NCI-H2227 treated with DMSO at 0.1 percent for 48 hours (cell line): Measurements from ENCODE around the gene DENND1A.
A peak's percentile ranks its signal among the peaks of the same experiment; 100 is the strongest.
"Not testable (repeated sequence)": the region's sequence is repeated elsewhere in the genome, so short reads cannot be mapped to it uniquely, and the experiment has no call there.

Experiments used
- DNase-seq: peaks from one replicate; lab custom pipeline; 2025; lab: John Stamatoyannopoulos, UW

Gene DENND1A

DNA sequence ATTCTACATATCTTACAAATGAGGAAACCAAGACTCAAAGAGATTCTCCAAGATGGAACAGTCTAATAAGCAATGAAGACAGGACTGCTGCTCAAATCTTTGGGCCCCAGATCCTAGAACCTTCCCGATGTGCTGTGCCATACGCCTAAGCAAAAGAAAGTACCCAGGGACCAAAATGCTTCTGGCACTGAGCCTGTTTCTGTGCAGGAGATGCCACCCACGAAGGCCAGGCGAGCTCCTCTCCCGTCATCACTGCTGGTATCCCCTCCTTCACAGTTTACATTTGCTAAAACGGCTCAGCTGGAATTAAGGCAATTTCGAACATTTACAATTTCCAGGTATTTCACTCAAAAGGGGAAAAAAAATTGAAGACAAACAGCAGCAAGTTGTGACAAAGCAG lies 277.5 kb downstream of the DENND1A start:
- no peak for DNase-seq

GRCh38 chr9:123651871-123652270 lies 278.1 kb downstream of the DENND1A start:
- DNase-seq, result no peak

DNA sequence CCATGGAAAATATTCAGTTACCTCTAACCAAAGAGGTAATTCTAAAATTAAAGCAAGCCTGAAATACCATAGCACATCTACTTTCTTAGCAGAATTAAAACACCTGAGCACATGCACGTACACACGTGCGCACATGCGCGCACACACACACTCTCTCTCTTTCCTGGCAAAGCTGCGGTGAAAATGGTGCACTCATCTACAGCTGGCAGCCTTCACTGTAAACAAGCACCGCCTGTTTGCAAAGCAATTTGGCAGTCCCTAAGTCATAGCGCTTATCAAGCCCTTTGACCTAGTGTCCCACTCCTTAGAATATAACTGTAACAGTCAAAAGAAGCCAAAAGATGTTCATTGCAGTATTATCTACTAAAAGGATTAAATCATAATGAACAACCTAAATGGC lies 278.7 kb downstream of the DENND1A start:
- DNase-seq, result no peak

- DNase-seq, result no peak
Measured at GRCh38 chr9:123649909-123650308, 280.0 kb downstream of the DENND1A start.

- no peak for DNase-seq
Measured at GRCh38 chr9:123647145-123647544, 282.8 kb downstream of the DENND1A start.

- DNase-seq, result no peak
Measured at GRCh38 chr9:123645762-123646161, 284.2 kb downstream of the DENND1A start.

DNA sequence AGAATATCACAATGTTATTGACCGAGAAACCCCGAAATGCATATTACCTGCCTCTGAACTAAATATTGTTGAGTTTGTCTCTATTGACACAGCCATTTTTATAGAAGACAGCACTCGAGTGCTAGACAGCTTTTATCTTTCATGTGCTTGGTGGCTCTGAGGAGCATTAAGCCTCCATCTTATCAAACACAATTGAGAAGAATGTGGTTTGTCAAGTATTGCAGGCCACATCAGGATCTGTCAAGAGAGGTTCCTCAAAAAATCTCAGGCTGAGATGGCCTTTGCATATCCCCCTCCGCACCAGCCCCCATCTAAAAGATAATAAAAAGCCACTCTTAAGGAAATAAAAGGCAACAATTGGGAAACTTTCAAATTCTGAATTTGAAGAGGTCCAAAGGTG lies 284.8 kb downstream of the DENND1A start:
- no peak for DNase-seq

GRCh38 chr9:123643518-123643917 lies 286.4 kb downstream of the DENND1A start:
- no peak for DNase-seq

- DNase-seq, result peak; percentile 70
Measured at GRCh38 chr9:123642291-123643278, 287.3 kb downstream of the DENND1A start.

GRCh38 chr9:123640792-123641222 lies 289.1 kb downstream of the DENND1A start:
- DNase-seq, result no peak

DNA sequence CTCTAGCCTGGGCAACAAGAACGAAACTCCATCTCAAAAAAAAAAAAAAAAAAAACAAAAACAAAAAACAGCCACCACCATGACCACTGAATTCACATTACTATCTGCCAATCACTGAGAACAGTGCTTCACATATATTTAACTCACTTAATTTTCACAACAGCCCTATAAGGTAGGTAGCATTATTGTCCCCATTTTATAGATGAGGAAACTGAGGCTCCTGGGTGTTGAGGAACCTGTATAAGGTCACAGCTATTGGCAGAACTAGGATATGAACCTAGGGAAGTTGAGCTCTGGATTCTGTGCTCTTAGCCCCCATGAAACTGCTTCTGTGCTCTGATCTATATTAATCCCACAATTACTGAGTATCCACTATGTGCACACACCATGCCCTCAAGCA lies 290.2 kb downstream of the DENND1A start:
- no peak for DNase-seq

- no peak for DNase-seq
Measured at GRCh38 chr9:123637945-123638634, 291.8 kb downstream of the DENND1A start.

DNA sequence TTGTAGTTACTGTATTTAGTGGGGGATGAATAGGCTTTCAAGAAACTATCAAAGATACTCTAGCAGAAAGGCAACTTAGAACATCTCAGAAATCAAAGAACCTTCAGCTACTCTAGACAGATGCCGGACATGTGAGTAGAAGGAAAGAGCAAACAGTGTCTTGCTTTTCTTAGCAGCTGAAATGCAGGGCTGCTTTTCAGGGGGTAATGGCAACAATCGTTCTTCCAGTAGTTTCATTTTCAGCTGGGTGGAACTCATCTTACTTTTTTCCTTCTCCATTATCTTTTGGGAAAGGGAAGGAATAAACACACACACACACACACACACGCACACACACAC lies 292.4 kb downstream of the DENND1A start:
- peak; percentile 13 for DNase-seq

DNA sequence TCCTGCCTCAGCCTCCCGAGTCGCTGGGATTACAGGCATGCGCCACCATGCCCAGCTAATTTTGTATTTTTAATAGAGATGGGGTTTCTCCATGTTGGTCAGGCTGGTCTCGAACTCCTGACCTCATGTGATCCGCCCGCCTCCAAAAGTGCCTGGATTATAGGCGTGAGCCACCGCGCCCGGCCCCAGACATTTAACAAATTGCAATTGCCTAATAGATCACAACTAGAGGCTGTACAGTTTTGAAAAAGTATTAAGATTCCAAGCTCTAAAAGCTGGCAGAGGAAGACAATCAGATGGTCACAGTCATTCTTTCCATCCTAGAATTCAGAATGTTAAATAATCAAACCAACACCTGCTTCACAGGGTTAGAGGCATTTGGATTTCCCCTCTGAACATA lies 293.1 kb downstream of the DENND1A start:
- not testable (repeated sequence) for DNase-seq

GRCh38 chr9:123631862-123632261 lies 298.1 kb downstream of the DENND1A start:
- no peak for DNase-seq

DNA sequence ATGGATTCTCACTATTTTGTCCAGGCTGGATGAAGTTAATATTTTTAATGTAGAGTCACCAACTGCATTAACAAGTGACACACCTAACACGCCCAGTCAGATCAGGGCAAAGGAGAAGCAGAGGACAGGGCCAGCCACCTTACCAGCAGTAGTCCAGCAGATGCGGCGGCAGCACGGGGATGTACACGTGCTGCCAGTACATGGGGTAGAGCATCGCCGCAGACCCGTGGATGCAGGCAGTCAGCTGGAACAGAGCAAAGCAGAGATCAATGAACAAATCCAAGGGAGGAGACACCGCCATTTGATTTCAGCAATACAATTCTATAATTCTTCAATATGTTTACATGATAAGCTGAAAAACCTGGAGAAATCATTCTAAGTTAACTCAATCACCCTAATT lies 299.7 kb downstream of the DENND1A start:
- no peak for DNase-seq

GRCh38 chr9:123629531-123629930 lies 300.4 kb downstream of the DENND1A start:
- no peak for DNase-seq

DNA sequence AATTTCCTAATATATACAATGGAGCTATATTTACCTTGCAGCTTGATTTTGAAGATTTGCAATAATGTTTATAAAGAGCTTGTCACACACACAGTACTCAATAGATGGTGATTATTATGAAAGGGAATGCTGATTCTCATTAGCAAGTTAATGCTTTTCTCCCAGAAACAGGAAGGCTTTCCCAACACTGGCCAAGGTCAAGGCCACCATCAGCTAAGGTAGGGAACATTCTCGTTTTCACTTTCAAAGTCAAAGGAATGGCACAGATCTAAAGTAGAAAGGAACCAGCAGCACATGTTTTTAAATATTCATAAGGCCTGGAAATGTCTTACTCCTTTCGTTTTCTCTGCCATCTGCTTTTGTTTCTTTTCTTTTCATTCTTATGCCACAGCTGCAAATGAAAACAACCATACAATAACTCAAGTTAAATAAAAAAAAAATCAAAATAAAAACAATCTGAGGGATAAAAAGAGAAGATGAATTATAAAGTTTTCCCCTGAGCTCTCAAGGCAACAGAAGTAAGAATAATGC lies 307.1 kb downstream of the DENND1A start:
- no peak for DNase-seq

DNA sequence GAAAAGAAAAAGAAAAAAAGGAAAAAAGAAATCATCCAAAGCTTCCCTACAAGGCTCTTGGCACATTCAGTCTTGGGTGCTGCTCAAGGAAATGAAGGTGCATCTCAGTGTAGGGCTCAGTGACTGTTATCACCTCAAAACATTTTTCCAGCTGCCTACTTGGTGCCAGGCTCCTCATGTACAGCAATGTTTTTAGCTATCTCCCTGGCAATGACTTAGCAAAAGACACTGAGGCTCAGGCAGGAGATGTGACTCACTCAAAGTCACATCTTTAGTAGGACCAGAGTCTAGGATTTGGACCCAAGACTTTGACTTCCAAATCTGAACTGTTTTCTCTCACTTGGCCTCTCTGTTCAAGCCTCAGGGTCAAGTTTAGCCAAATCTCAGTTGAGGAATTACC lies 309.7 kb downstream of the DENND1A start:
- no peak for DNase-seq

GRCh38 chr9:123617952-123618678 lies 311.8 kb downstream of the DENND1A start:
- no peak for DNase-seq

DNA sequence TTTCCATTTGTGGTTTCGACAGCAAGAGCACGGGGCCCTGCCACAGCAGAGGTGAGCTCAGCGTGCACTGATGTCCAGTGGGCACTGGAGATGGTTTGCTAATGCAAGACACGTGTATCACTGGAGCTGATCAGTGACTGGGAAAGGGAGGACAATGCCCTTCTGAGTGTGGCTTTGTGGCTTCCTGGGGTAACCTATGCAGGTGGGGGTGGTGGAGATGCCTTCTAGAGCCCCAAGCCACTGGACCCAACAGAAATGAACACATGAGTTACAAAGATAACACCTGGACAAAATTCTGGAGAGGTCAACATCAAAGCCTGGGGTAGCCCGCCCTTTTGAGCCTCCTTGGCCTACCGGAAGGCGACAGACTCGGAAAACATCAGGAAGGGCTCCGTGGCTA lies 312.6 kb downstream of the DENND1A start:
- no peak for DNase-seq

DNA sequence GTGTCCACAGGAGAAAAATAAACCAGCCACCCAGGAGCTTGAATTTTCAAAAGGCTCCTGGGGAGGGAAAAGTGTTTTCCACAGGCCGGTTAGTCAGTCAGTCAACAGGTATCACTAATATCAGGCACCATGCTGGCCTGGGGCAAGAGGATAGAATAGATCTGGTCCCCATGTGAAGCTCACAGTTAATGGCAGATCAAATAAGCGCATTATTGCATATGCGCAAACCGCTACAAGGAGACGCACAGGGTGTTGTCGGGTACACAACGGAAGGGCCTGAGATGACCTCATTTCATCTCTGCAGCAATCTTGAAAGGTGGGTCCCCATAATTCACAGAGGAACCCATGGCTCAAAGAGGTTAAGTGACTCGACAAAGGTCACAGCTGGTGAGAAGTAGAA lies 313.2 kb downstream of the DENND1A start:
- no peak for DNase-seq
